HS-27A (cell line): ENCODE data around the gene DUSP10.

Source experiments
- DNase-seq: peaks from one replicate; pipeline ENCODE4 v3.0.0-alpha.2; 2012; ENCODE audit warnings: low read depth, missing footprints

Gene DUSP10

DNA sequence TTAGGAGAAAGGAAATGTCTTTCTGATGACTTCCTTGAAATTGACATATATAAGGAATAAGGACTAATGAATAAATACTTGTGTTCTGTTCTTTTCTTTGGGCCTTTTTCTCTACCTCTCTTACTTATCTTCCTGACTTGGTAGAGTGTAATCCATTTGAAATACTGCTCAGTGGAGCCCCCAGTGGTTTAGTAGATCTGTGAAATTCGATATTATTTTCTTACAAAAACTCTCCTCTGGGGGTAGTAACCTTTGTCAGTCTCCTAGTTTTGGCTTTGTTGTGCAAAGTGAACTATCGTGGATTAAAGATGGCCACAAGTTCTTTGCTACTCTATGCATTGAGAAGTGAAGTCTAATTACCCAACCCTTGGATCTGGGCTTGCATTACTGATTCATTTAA lies 48.8 kb downstream of the DUSP10 start:
- DNase-seq: no peak

DNA sequence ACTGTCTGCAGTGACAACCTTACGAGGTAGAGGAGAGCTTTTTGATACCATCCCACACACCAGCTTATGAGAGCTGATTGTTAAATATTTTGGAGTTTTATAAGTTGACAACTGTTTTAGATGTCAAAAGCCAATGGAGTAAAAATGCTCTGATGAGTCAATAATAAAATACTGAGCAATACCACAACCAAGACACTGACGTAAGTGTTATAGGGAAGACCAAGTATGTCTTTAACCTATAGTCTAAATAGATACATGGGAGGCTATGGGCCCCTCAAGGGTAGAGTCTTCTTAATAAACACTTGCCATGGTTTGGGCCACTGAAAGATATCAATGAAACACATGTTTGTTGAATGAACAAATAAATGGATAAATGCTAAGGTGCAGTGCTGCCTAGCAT lies 49.2 kb downstream of the DUSP10 start:
- DNase-seq: no peak

DNA sequence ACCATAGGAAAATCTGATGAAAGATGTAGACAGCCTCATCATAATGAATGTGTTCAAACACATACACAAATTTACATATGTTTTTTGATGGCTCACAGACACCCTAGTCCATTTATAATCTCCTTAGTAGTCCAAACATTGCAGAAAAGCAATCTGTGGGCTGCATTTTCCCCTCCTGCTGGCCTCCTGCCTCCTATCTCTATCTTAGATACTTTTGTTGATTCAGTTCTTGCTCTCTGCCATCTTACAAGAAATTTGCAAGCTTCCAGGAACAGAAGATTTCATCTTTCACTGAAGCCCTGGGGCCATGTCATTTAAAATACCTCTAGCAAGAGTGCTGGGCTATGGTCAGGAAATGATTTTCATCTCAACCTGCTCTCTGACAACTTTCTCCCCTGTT lies 50.6 kb downstream of the DUSP10 start:
- DNase-seq: no peak

DNA sequence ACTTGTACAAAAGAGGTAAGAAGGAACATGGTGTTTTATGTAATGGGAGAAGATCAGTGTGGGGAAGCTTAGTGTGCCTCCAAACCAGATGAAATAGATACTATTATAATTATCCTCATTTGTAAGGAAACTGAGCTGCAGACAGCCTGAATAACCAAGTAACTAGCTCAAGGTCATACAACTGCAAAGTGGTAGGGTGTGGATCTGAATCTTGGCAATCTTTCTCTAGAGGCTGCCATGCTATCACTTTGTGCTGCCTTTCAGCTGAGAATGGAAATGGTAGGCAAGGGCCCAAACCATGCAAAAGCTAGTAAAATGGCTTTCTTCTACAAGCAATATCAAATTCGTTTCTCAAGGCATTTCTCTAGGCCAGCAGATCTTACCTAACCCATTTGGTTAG lies 51.0 kb downstream of the DUSP10 start:
- DNase-seq: no peak

DNA sequence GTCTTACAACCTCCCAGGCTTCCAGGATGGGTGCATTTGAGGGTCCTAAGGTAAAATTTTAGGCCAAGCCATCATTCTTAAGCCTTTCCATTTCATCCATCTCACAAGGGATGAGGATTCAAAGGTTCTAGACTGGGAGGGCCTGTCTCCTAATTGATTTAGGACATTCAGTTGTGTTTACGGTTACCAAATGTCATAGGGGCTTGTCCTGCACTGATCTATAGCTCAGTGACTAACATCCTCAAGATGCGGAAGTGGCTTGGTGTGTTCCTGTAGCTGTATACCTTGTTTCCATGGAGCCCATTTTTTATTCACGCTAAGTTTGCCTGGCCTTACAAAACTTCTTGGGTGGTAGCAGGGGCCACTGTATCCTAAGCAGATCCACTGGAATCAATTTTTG lies 52.8 kb downstream of the DUSP10 start:
- no peak for DNase-seq

DNA sequence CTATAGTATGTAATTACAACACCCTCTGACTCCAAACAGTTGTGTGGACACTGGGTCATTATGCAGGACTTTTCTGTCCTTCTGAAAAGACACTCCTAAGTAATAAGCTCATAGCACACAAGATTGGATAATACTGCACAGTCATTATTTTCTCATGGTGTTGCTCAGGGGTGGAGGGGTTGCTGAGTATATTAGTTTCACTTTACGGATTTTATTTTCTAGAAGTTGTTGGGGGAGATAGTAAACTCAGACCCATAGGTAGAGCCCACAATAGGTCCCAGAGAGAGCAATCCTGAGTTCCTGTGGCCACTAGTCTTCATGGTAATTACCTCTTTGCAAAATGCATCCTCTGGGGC lies 53.4 kb downstream of the DUSP10 start:
- no peak for DNase-seq

DNA sequence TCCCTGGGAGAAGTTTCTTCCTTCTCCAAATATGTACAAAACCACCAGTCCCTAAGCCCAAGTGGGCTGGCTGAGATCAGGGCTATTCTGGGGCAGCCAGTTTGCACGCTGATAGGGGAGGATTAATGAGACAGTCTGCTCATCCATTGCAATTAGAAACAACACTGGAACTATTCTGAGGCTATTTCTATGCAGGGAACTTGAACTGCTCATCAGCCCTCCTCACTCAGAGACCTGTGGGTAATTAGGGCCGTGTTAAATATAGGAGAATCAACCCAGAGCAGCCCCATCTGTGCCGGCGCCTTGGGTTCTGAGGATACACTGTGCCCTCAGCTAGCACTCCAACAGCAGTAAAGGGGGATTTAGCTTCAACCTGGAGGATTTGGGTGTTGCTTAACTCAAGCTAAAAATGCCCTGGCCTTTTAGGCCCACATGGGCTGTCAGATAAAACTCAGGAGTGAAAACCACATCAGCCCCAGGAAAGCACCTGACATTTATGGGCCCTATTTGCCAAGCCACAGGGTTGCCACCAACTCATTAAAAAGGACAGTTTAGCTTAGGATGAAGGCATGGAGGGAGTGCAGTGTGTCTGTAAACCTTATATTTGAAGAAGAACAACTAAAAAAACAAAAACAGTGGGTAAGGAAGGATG lies 53.9 kb downstream of the DUSP10 start:
- DNase-seq: no peak

DNA sequence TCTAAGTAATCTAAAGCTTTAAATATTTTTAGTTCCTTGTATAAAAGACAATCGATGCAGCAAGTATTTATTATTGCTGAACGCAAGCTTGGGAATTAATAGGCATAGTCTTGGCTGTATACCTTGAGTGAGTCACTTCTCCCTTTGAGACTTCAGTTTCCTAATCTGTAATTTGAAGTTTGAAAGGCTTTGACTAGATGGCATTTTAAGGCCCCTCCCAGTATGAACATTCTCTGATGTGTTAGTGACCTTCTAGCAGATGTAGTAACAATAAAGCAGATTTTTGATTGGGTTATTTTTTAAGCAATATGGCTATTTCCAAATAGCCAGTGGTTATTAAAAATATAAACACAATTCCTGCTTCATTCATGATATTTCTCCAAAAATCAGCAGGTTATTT lies 58.2 kb downstream of the DUSP10 start:
- no peak for DNase-seq

DNA sequence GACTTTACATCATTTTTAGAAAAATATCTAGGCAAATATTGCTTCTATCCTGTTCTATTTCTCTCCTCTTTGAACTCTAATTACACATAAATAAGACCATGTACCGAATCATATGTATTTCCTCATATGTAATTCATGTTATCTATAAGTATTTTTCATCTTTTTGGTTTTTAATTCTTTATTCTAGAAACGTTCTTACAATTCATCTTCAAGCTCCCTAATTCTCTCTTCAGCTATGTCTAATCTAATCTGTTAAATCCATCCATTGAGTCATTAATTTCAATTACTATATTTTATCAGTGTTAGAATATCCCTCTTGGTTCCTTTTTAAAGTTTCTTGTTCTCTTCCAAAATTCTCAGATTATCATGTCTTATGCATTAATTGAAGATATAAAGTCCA lies 61.8 kb downstream of the DUSP10 start:
- DNase-seq: no peak

DNA sequence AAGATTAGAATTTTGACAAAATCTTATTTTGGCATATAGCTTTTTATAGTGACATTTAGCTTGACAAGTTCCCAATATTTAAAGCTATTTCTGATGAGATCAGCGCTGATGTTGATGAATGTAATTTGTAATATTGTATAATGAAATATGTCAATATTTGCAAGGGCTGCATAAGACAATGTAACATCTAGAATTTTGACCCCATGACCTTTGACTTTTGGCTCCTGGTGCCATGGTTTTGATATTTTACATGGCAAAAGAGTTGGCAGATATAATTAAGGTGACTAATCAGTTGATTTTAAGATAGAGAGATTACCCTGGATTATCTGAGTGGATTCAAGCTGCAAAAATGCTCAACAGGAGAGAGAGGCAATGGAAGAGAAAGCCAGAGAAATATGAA lies 63.9 kb downstream of the DUSP10 start:
- no peak for DNase-seq

DNA sequence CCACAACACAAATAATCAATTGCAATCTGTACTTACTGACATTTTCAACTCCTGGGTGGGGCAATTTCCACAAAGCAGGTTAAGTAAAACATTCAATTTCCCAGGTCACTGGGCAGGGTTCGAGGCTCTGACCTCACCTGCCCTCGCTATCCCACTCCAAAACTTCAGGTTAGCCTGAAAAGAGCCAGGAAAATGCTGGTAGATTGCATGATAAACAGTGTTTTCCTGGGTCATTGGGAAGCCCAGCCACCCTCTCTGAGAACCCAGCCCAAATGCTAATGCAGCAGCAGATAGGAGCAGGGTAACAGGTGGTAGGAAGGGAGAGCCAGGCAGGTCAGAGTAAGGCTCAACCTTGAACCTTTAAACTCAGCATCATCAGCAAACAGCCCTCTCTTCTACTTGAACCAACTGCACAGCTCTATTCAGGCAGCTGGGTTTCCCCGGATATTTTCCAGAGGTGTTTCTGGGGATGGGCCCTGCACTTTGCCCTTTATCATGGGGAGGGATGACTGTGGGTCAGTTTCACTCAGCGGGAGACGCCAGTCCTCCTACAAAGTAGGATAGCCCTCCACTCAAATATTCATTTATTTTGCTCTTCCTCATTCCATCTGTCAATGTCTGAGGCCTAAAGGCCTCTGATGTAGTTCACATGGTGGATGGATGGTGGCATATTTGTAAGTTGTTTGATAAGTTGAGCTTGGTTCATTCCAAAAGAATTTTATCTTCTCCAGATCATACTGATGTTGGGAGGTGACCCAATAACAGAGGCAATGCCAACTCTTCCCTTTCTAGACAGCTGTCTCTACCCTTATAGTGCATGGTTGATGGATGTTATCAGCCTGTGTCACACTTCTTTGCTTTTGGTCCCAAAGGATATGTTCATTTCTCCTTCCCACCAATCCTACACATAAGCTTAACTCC lies 65.7 kb downstream of the DUSP10 start:
- no peak for DNase-seq

DNA sequence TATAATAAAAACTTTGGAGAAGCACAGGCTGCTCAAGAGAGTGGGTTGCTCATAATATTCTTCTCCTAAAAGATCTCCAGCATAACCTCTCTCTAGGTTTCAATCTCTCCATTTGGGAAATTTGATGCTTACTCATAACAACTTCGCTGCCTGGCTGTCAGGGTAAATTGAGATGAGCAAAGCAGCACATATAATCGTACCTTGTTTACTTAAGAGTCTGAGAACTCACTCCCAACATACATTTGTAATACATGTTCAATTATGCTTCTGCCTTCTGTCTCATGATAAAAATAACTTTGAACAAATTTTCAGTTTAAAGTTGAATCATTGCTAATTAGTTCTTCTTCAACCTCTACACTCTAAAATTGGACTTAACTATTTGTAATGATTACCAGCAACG lies 68.9 kb downstream of the DUSP10 start:
- DNase-seq: no peak

DNA sequence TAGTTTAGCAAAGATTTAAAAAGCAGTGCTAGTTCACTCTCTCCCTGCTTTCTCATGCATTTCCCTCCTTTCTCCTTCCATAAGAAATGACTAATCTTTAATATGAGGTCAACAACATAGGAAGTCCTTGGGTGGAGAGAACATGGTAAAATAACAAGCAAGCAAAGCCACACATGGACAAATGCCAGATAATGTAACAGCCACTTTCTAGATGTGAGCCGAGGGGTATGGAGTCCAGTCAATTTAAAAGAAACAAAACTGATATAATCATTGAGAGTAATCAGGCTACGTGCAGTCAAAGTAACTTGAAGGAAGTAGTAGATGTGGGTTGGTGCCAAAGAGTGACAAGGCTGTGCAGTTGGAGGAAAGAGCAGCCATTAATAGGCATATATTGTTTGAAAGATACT lies 69.6 kb downstream of the DUSP10 start:
- DNase-seq: peak; percentile 78

DNA sequence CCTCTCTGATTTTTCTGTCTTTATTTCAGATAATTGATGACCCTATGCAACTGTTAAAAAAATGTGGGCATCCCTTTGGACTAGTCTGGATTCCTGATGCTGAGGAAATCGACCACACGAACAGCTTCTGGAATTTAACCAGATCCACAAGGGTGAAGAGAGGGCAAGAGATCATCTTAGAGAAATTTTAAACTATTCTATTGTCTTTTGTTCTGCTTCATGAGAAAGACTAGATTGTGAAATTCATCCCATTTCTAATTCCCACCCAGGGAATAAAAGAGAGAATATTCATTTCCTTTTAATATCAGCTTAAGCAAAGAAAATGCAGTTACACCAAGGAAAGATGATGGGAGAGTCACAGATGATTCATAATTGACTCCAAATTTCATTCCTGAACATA lies 71.8 kb downstream of the DUSP10 start:
- DNase-seq: no peak

DNA sequence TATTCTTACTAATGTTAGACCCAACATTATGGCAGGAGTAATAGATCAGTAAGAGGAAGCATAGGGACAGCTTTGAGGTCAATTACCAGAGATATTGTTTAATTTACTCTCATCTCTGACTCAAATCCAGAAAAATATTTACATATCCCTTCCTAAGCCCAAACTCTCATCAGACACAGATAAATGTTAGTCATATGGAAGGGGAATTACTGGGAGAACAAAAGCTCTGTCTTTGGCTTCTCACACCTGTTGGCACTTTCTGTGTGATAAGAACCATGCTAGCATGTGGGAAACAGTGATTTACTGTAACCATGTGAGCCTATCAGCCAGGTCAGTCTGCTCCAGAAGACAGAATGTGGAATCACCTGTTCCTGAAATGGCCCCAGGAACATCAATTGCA lies 72.4 kb downstream of the DUSP10 start:
- DNase-seq: no peak

DNA sequence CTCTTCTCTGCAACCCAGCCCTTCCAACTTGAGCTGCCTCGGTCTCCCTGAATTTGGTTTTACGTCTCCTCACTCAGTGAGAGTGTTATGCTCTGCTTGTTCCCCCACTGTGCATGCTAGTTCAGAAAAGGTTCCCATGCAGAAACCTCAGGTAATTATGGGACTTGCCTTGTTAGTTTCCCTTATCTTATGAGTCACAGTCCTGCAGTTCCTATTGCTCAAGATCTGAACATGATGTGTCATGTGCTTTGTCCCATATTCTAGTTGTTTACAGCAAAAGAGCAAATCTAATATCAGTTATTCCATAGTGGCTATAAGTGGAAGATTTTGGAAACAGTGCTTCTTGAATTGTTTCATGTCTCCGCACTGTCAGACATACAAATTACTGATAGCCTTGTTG lies 74.4 kb downstream of the DUSP10 start:
- DNase-seq: no peak

DNA sequence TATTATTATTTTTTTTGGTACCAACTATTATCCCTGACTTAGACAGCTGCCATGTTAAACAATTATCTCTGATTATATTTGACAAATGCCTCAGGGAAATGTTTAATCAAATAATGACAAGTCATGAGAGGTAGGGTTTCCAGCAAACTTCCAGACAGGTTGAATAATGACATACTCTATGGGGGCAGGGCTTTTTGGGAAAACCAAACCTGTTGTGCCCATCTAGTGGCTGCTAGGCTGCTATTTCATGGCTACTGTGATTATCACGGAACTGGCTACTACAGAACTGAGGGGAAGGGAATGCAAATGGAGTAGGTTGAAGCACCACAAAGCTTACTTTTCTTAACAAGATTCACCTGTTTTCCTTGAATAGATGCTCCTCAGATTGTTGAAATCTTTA lies 77.6 kb downstream of the DUSP10 start:
- no peak for DNase-seq

DNA sequence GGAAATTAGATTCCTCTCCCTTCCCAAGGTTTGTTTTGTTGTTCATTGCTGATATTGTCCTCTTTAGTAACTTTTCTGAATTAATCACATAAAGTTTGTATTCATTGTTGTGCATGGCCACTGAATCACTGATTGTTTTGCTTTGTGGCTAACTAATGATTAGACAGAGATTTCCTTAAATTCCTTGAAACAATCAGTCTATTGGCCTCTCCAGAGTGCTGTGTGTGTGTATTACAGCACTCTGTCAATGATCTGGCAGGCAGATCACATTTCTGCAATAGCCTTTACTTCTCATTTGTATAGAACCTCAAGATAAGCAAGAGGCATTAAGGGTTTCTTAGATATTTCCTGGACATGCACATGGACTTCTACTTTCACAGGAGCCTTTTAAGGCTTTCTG lies 78.6 kb downstream of the DUSP10 start:
- DNase-seq: no peak

DNA sequence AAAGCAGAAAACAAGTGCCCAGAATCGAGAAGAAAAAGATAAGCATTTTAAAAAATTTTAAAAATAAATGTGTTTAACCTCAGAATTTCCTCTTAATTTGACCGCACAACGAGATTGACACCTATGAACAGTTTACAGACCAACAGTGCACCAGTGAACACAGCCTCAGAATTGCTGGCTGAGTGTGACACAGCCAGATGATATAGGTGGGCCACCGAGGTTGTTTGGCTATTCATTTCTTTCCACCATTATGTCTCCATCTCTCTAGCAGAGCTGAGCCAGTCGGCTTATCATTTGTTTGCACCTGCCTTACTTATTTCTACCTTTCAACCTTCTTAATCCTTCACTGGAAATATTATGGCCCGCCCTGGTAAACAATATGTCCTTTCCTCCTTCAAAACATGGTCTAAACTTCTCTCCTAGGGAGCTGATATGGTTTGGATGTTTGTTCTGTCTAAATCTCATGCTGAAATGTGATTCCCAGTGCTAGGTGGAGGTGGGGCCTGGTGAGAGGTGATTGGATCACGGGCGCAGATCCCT lies 86.1 kb downstream of the DUSP10 start:
- DNase-seq: no peak
